ENCODE results near the gene ARG2. TPM values are rescaled to one million over a fixed set of nuclear protein-coding genes. Genes with fewer than 3 reads are reported as not detected.

The ARG2 gene
- total RNA-seq = 0.99 and 7.3 TPM in 2 replicates

DNA sequence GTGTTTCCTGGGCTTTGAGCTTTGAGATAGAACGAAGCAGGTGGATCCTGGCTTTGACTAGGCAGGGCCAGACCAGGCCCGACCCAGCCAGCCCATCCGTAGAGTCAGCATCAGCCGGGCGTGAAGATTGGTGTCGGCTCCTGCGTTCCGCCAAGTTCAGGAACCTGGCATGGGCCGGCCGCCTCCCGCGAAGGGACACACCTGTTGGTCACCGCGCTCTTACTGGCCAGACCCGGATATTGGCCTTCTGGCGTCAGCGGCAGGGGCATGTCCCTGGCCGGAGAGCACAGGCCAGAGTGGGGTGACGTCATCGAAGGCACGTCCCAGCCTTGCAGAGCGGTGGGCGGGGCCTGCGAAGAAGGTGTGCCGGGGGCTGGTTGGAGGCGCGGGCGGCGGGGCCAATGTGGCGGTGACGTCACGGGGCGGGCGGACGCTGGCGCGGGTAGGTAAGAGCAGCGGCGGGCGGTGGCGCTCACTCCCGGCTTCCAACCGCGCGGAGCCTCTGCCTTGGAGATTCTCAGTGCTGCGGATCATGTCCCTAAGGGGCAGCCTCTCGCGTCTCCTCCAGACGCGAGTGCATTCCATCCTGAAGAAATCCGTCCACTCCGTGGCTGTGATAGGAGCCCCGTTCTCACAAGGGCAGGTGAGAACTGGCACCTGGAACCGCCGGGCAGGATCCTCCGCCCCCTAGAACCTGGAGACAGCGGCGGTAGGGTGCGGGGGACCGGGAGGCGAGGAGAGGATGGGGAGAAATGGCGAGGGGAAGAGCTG lies at the start of gene ARG2:
Gene ARG2 (plus strand): TSS at position 475 of the 771 bp plus-strand sequence. CDS start 58 bp downstream, at position 533.

DNA sequence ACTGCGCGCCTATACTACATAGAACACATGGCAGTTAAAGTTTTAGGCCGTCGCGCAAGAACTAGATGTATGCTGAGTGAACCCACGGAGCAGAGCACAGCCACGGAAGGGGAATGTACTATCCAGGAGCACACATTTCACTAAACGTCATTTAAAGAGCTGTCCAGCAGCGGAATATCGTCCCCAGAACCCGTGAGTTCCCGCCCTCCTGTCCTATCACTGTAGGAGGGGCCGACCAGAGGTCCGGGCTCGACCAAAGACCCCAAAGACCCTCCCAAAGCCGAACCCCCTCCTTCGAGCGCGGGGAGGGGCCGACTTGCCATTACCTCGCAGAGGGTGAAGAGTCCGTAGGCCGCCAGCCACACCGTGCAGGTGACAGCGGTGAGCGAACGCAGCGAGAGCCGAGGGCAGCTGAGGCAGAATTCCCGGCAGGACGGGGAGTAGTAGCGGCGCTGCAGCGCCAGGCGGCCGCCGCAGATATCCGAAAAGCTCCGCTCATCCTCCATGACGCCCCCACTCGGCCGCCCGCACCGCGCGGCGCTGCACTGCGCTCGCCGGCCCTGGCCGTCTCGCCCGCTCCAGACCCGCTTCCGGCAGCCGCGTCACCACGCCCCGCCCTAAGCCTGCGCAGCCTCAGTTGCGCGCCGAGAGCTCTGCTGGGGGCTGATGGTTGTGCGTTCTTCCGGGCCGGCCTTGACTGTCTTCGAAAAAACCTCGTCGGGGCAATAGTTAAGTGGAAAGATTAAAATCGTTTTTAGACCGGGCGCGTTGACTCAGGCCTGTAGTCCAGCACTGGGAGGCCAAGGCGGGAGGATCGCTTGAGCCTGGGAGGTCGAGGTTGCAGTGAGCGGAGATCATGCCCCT lies 19.8 kb upstream of the ARG2 start, which contains the start of gene PIGH:
Gene PIGH (minus strand): TSS at position 571 of the 864 bp plus-strand sequence. CDS start 65 bp downstream, at position 506.

DNA sequence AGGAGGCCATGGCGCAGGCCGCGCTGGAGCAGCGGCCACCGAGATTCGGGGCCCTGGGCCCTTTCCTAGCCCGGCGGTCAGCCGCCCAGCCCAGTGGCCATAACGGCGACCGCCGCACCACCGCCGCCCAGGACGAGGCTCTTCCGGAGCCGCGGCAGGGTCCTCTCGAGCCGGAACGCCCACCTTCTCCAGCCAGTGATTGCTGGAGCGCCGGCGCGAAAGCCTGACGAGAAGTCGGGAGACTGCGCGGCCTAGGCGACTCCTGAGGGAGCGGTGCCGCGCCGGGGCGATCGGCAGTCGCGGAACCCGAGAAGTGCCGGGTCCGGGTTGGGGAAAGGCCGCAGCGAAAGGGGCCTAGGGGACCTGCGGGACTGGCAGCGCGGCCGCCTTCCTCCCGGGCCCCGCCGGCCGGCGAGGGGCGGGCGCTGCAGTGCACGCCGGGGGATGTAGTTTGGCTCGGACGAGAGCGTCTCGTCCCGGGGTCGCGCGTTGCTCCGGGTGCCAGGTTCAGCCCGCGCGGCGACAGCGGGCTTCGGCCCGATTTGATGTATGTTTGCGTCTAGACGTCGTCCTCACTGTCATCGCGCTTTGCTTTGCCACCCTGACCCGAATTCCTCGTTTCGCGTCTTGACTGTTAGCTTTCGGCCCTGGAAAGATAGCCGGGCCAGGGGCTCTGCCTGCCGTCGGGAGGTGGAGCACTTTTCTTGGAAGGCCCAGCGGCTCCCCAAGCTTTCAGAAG lies 54.9 kb downstream of the ARG2 start, which contains the start of gene VTI1B:
Gene VTI1B (minus strand): TSS at position 153 of the 739 bp plus-strand sequence. CDS start 143 bp downstream, at position 10.

DNA sequence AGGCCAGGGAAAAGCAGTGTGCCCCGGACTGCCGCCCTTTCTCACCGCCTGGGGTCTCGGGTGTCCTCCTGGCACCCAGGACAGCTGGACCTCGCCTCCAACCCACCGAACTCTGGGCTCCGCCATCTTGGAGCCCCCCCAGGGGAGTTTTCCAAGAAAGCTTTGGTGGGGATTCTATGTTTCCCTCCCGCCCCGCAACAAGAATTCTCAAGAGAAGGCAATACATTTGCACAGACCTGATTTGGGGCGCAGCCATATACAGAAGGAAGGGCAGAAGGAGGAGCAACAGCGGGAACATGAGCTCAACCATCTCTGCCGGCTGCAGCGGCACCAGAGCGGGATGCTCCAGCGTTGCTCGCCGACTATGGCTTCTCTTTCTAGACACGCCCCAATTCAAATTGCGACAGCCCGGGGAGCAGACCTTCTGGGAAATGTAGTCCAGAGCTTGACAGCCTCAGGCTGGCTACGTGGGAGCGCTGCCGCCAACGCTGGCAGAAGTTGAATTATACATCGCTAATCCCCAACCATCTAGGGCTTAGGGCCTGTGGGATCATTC lies 75.8 kb downstream of the ARG2 start, which contains the start of gene RDH11:
Gene RDH11 (minus strand): TSS at position 371 of the 556 bp plus-strand sequence. CDS start 61 bp downstream, at position 310.

Other genes starting within 250 kb of the ARG2 start
- 3.0 and 6.7 TPM in 2 replicates for gene PLEK2, start 207.8 kb upstream of the ARG2 start, total RNA-seq
- gene TMEM229B, start 131.2 kb upstream of the ARG2 start, total RNA-seq = 0.29 and 2.0 TPM in 2 replicates
- gene PLEKHH1, start 86.6 kb upstream of the ARG2 start, total RNA-seq = 0.15 and 0.17 TPM in 2 replicates
- 14.7 and 18.9 TPM in 2 replicates for gene PIGH, start 19.7 kb upstream of the ARG2 start, total RNA-seq
- 86.5 and 95.4 TPM in 2 replicates for gene VTI1B, start 54.7 kb downstream of the ARG2 start, total RNA-seq
- 96.3 and 137 TPM in 2 replicates for gene RDH11, start 75.8 kb downstream of the ARG2 start, total RNA-seq
- 0.15 TPM in 1 of 2 replicates, not detected in the other for gene RDH12, start 82.0 kb downstream of the ARG2 start, total RNA-seq
- 23.3 and 26.0 TPM in 2 replicates for gene ZFYVE26, start 196.7 kb downstream of the ARG2 start, total RNA-seq
- 16.4 and 29.1 TPM in 2 replicates for gene RAD51B, start 199.9 kb downstream of the ARG2 start, total RNA-seq